Right lobe of liver (tissue), 4 donors: ENCODE results near the gene MROH9.

Experiments used
- POLR2A ChIP-seq: fragments of 450-650 bp; IDR thresholded peaks from one replicate; pipeline ENCODE4 v1.6.1; 2017; ENCODE audit warnings: antibody characterized with exemption, mild to moderate bottlenecking
- TF ChIP-seq, protein P1 (sequence below), 4 donors: fragments of 200-600 bp in 3 of 4; fragments of 450-650 bp in 1 of 4; IDR thresholded peaks; one replicate each; pipeline versions ENCODE4 v1.5.1 to v1.8.0; 2016 to 2022; ENCODE audit warnings: antibody characterized with exemption in 4 of 4, mild to moderate bottlenecking in 2 of 4
- donor health status: DM: no; HTN: no; CAD: no.
- donor health status: DM: no; HTN: no; CAD: no.
- donor health status: DM: no; HTN: yes; CAD: no.

GRCh38 chr1:171081763-171082201 is 146.4 kb downstream of the MROH9 start:
- TF ChIP-seq, protein P1, sequence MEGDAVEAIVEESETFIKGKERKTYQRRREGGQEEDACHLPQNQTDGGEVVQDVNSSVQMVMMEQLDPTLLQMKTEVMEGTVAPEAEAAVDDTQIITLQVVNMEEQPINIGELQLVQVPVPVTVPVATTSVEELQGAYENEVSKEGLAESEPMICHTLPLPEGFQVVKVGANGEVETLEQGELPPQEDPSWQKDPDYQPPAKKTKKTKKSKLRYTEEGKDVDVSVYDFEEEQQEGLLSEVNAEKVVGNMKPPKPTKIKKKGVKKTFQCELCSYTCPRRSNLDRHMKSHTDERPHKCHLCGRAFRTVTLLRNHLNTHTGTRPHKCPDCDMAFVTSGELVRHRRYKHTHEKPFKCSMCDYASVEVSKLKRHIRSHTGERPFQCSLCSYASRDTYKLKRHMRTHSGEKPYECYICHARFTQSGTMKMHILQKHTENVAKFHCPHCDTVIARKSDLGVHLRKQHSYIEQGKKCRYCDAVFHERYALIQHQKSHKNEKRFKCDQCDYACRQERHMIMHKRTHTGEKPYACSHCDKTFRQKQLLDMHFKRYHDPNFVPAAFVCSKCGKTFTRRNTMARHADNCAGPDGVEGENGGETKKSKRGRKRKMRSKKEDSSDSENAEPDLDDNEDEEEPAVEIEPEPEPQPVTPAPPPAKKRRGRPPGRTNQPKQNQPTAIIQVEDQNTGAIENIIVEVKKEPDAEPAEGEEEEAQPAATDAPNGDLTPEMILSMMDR (IDR thresholded peaks at IDR 0.05), result no peak
- no peak for TF ChIP-seq POLR2A
